Tibial artery (tissue), 4 donors: ENCODE data around the gene SCAF1.

Experiments used
- DNase-seq, 2 donors: peaks; one replicate each; pipeline ENCODE4 v3.0.0-alpha.2; 2019
- H3K27ac ChIP-seq, 2 donors: fragments of 200-600 bp; sonication (generic) in 1 of 2; 1 replicate in 1 of 2; 2 replicates in 1 of 2; pipeline ENCODE4 v1.5.1; 2018 to 2019; ENCODE audit warnings: mild to moderate bottlenecking in 1 of 2
- H3K27me3 ChIP-seq, 2 donors: fragments of 200-600 bp; sonication (generic) in 1 of 2; one replicate each; pipeline versions ENCODE4 v1.5.1 to v1.6.0; 2016 to 2019
- H3K36me3 ChIP-seq, 3 donors: fragments of 200-600 bp; sonication (generic) in 2 of 3; one replicate each; pipeline ENCODE4 v1.5.1; 2016 to 2019; ENCODE audit warnings: mild to moderate bottlenecking in 2 of 3
- H3K4me1 ChIP-seq, 4 donors: fragments of 200-600 bp; sonication (generic) in 2 of 4; 1 replicate in 3 of 4; 2 replicates in 1 of 4; pipeline ENCODE4 v1.5.1; 2016 to 2019
- H3K4me3 ChIP-seq, 2 donors: fragments of 200-600 bp; sonication (generic) in 1 of 2; 1 replicate in 1 of 2; 2 replicates in 1 of 2; pipeline ENCODE4 v1.5.1; 2018 to 2019; ENCODE audit warnings: mild to moderate bottlenecking in 2 of 2
- H3K9me3 ChIP-seq, 3 donors: fragments of 200-600 bp; sonication (generic) in 1 of 3; one replicate each; pipeline ENCODE4 v1.5.1; 2016 to 2019
- CTCF ChIP-seq, 2 experiments: fragments of 200-600 bp in 1 of 2; fragments of 450-650 bp in 1 of 2; IDR thresholded peaks; one replicate each; pipeline ENCODE4 v1.5.1; 2017 to 2019; ENCODE audit warnings: antibody characterized with exemption in 2 of 2, mild to moderate bottlenecking in 1 of 2, moderate library complexity in 1 of 2
- intact Hi-C: fragments of 100-400 bp; cut with DNase I; formaldehyde crosslinking; loops from one replicate; pipeline ENCODE4 v1.15.0; 2023; ENCODE audit warnings: low total_unique reads

The SCAF1 gene

GRCh38 chr19:49594157-49594992, 47.6 kb upstream of the SCAF1 start:
- intact Hi-C loops, result no loop called here
- Histone ChIP-seq H3K4me3 (no peak overlapping the region), H3K27ac (peak overlapping the region; percentile 86 to 92), H3K27me3 (no peaks in the 10 kb centered on the region), H3K9me3 (no peaks in the 10 kb centered on the region), H3K4me1 (peaks cover 0 to 37% (median 15%) of the 10 kb centered on the region in 4 donors), H3K36me3 (peaks cover 27 to 53% (median 52%) of the 10 kb centered on the region in 3 donors)
- TF ChIP-seq CTCF (IDR thresholded peaks at IDR 0.05), result no peak
- no peak for DNase-seq

GRCh38 chr19:49594993-49595818, 46.8 kb upstream of the SCAF1 start:
- Histone ChIP-seq H3K36me3 (peaks cover 34 to 62% (median 60%) of the 10 kb centered on the region in 3 donors), H3K27me3 (no peaks in the 10 kb centered on the region), H3K27ac (no peak overlapping the region), H3K9me3 (no peaks in the 10 kb centered on the region), H3K4me1 (peaks cover 0 to 31% (median 13%) of the 10 kb centered on the region in 4 donors), H3K4me3 (no peak overlapping the region)
- intact Hi-C loops, result no loop called here
- no peak for DNase-seq
- TF ChIP-seq CTCF (IDR thresholded peaks at IDR 0.05), result no peak

- no peaks in the 10 kb centered on the region for H3K27me3 ChIP-seq
- TF ChIP-seq CTCF (IDR thresholded peaks at IDR 0.05), result no peak
- H3K9me3 ChIP-seq, result no peaks in the 10 kb centered on the region
- H3K4me1 ChIP-seq, result peaks cover 0 to 28% (median 13%) of the 10 kb centered on the region in 4 donors
- no peak for DNase-seq
- peaks cover 34 to 69% (median 66%) of the 10 kb centered on the region in 3 donors for H3K36me3 ChIP-seq
- intact Hi-C loops, result no loop called here
- H3K4me3 ChIP-seq, result no peak overlapping the region
- no peak overlapping the region for H3K27ac ChIP-seq
Measured at GRCh38 chr19:49595819-49596404, 46.1 kb upstream of the SCAF1 start.

- H3K27me3 ChIP-seq, result no peaks in the 10 kb centered on the region
- peaks cover 0 to 28% (median 13%) of the 10 kb centered on the region in 4 donors for H3K4me1 ChIP-seq
- H3K27ac ChIP-seq, result no peak overlapping the region
- intact Hi-C loops, result no loop called here
- TF ChIP-seq CTCF (IDR thresholded peaks at IDR 0.05), result no peak
- no peak overlapping the region for H3K4me3 ChIP-seq
- no peaks in the 10 kb centered on the region for H3K9me3 ChIP-seq
- no peak for DNase-seq
- peaks cover 38 to 74% (median 70%) of the 10 kb centered on the region in 3 donors for H3K36me3 ChIP-seq
Measured at GRCh38 chr19:49596407-49596806, 45.6 kb upstream of the SCAF1 start.

GRCh38 chr19:49596954-49597702, 44.9 kb upstream of the SCAF1 start:
- Histone ChIP-seq H3K27ac (no peak overlapping the region), H3K9me3 (no peaks in the 10 kb centered on the region), H3K4me1 (peaks cover 0 to 25% (median 12%) of the 10 kb centered on the region in 4 donors), H3K4me3 (no peak overlapping the region), H3K36me3 (peaks cover 45 to 81% (median 77%) of the 10 kb centered on the region in 3 donors), H3K27me3 (no peaks in the 10 kb centered on the region)
- TF ChIP-seq CTCF (IDR thresholded peaks at IDR 0.05), result no peak
- no peak for DNase-seq
- intact Hi-C loops, result no loop called here
